GM12873 (cell line): ENCODE measurements around the gene FOXRED2.

Experiments used
- TF ChIP-seq, protein P1 (sequence below): IDR thresholded peaks from 2 replicates; pipeline ENCODE4 v1.5.1; 2012; ENCODE audit warnings: low read depth, mild to moderate bottlenecking, moderate library complexity, low read length, control low read depth; ENCODE audit not compliant: insufficient read depth; ENCODE audit errors: missing control alignments

FOXRED2 gene

DNA sequence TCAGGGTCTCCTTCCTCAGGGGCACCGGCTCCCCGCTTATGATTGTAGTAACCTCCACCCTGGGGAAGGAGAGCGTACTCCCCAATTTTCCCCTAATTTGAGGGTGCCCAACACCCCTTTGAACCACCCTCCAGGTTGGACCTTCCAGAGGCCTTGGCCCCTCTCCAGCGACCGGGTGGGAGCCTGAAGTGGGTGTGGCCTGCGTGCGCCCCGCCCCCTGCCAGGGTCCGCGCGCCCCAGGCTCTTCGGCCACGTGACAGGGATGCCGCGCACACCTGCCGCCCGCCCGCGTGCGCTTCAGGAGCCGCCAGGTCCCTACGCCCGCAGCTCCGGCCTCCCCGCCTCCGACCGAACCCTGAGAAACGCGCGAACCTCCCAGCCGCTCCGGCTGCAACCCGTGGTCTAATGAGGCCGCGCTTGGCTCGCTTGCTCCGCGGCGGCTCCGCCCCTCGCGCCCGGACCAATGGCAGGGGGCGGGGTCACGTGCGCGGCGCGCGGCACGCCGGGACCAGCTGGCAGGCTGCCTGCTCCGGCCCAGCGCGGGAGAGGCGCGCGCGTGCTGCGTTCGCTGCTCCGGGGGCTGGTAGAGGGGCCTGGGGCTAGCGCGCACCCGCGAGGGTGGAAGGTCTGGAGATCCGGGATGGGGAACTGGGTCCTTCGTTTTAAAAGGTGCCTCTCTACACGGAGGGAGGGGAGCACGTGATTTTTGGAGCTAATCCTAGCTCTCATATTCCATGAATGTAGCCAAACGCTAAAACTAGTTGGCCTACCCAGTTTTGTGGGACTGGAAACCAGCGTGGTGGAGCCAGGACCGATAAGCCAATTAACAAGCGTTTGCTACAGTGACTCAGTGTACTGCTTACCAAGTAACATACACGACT lies at the start of gene FOXRED2:
TSS of gene FOXRED2 (minus strand) at position 404 of the 881 bp plus-strand sequence. CDS start 618 bp downstream, outside the sequence.
- TF ChIP-seq, protein P1, sequence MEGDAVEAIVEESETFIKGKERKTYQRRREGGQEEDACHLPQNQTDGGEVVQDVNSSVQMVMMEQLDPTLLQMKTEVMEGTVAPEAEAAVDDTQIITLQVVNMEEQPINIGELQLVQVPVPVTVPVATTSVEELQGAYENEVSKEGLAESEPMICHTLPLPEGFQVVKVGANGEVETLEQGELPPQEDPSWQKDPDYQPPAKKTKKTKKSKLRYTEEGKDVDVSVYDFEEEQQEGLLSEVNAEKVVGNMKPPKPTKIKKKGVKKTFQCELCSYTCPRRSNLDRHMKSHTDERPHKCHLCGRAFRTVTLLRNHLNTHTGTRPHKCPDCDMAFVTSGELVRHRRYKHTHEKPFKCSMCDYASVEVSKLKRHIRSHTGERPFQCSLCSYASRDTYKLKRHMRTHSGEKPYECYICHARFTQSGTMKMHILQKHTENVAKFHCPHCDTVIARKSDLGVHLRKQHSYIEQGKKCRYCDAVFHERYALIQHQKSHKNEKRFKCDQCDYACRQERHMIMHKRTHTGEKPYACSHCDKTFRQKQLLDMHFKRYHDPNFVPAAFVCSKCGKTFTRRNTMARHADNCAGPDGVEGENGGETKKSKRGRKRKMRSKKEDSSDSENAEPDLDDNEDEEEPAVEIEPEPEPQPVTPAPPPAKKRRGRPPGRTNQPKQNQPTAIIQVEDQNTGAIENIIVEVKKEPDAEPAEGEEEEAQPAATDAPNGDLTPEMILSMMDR, result no peak

DNA sequence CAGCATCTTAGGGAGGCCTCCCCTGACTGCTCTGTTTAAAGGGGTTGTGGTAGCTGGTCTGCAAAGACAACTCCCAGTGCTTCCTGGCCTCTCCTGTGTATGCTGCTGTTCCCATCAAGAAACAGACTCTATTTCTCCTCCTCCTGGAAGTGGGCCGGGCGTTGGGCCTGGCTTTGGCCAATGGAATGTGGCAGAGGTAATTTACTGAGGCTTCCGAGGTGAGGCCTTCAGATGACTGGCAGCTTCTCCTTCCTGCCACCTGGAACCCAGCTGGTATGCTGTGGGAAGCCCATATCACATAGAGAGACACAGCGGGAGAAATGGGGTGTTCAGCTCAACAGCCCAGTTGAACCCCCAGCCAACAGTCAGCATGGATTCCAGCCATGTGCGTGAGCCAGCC lies 47.3 kb upstream of the FOXRED2 start:
- TF ChIP-seq, protein P1, result no peak

DNA sequence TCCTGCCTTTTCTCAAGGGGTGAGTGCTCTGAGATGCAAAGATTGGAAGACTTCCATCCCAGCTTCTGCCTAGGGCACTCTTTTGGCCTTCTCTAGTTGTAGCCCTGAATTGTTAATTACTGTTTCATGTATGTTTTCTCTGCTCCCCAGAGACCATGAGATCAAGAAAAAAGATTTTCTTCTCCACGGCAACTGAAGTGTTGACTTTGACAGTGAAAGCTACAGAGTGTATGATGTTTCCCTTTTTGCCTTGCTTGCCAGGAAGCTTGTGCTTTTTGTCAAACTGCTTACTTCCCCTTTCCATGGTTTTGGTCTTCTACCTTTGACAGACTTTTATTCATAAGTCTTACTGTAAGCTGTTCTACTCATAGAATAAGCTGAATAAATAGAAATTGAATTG lies 45.4 kb upstream of the FOXRED2 start:
- TF ChIP-seq, protein P1, result no peak

DNA sequence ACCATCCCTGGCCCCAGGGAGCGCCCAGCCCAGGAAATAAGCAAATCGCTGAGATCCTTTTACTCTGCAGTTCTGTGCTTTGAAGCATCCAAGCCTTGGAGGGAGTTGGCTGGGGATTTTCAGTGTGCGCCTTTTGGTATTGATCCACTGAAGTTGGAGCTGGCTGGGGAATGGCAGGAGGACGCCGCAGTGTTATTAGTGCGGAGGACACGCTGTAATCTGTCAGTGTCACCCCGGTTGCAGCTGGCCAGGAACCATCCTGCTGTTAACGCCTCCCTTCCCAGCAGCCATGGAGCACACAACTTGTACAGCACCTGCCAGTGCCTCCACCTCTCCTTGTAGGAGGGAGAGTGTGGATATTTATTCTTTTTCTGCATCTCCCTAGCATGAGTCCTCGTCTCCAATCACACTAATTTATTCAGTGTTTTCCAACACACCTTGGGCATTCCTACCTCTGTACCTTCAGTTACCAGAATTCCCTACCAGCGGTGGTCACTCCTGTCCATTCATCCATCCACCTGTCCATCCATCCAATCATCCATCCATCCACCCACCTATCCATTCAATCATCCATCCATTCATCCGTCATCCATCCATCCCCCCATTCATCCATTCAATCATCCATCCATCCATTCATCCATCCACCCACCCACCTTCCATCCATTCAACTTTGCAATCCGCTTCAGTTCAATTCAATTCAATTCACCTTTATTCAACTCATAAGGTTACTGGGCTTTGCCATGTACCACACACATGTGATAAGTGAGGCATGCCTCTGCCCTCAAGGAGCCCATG lies 44.1 kb upstream of the FOXRED2 start:
- TF ChIP-seq, protein P1, result no peak

DNA sequence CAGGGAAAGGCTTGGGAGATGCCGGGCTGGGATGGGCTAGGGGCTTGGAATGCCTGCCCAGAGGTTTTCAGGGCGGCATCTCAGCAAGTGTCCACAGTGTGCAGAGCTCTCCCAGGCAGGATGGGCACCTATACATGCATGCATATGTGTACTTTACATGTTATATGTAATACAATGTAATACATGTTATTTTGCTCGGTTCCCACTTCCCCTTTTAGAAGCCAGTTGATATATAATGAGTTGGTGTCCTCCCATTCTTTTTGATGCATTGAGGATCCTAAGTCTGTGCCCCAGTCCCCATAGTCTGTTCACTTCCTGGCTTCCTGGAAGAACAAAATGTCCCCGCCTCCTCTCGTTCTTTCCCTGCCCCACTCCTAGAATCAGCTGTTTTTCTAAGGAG lies 42.2 kb upstream of the FOXRED2 start:
- TF ChIP-seq, protein P1, result no peak

DNA sequence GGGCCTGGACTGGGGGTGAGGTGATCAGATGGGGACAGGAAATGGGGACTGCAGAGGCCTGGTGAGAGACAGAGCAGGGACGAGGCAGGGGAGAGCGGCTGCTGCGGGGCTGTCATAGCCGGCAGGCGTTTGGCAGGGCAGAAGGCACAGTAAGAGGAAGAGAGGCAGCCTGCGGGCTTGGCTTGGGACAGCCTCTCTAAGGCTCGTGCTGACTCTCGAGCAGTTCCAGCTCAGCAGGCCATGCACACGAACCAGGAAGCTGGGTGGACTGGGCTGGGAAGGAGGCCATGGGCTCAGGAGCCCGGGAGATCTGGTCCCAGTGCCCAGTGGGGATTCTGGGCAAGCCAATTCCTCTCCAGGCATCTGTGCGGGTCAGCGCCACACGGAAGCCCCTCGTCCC lies 41.8 kb upstream of the FOXRED2 start:
- TF ChIP-seq, protein P1, result no peak

DNA sequence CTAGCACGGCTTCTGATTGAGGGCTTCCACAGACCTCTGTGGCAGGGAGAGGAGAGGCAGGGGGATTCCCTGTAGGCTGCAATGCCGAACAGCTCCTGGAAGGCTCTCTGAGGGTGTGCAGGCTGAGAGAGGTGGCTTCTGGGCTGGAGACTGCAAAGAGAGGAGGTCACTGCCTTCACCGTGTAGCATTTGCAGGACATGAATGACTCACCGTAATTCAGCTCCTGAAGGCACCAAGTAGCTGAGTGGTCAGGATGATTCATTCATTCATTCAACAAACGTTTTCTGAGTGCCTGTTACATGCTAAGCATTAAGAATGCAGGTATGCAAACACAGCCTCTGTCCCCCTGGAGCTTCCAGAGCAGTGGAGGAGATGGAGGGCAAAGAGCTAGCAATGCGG lies 40.1 kb upstream of the FOXRED2 start:
- TF ChIP-seq, protein P1, result no peak
